Measurements from ENCODE around the gene ERCC6.

Gene ERCC6

GRCh38 chr10:49543604-49544003, 4.7 kb upstream of the ERCC6 start:
- no peak for DNase-seq

- DNase-seq: no peak
These were observed 3.4 kb upstream of the ERCC6 start for GRCh38 chr10:49542353-49542752.

- no peak for DNase-seq
These were observed 2.8 kb upstream of the ERCC6 start for GRCh38 chr10:49541762-49542161.

GRCh38 chr10:49540056-49540797, 1.3 kb upstream of the ERCC6 start:
- no peak for DNase-seq

GRCh38 chr10:49539320-49539885, 482 bp upstream of the ERCC6 start:
- DNase-seq: no peak

GRCh38 chr10:49534670-49535381, 4.1 kb downstream of the ERCC6 start:
- DNase-seq: no peak

GRCh38 chr10:49532461-49532860, 6.5 kb downstream of the ERCC6 start:
- no peak for DNase-seq

GRCh38 chr10:49528977-49529506, 9.9 kb downstream of the ERCC6 start:
- DNase-seq: no peak

GRCh38 chr10:49527850-49528249, 11.1 kb downstream of the ERCC6 start:
- DNase-seq: no peak

GRCh38 chr10:49527061-49527460, 11.9 kb downstream of the ERCC6 start:
- no peak for DNase-seq

- no peak for DNase-seq
These were observed 12.3 kb downstream of the ERCC6 start for GRCh38 chr10:49526619-49527018.

GRCh38 chr10:49524496-49524895, 14.4 kb downstream of the ERCC6 start:
- DNase-seq: no peak

GRCh38 chr10:49523301-49523700, 15.6 kb downstream of the ERCC6 start:
- DNase-seq: no peak

- no peak for DNase-seq
These were observed 17.9 kb downstream of the ERCC6 start for GRCh38 chr10:49521062-49521461.

- DNase-seq: no peak
These were observed 18.7 kb downstream of the ERCC6 start for GRCh38 chr10:49520122-49520775.

- no peak for DNase-seq
These were observed 19.2 kb downstream of the ERCC6 start for GRCh38 chr10:49519717-49520116.

- DNase-seq: peak; percentile 26
These were observed 19.8 kb downstream of the ERCC6 start for GRCh38 chr10:49518982-49519578.

GRCh38 chr10:49518566-49518965, 20.4 kb downstream of the ERCC6 start:
- no peak for DNase-seq

- no peak for DNase-seq
These were observed 22.5 kb downstream of the ERCC6 start for GRCh38 chr10:49516216-49516970.

GRCh38 chr10:49512121-49512809, 26.7 kb downstream of the ERCC6 start:
- peak; percentile 24 for DNase-seq

GRCh38 chr10:49509771-49510303, 29.1 kb downstream of the ERCC6 start:
- no peak for DNase-seq

Data from NCI-H748 treated with DMSO at 0.1 percent for 48 hours (cell line).